Stimulated activated CD4-positive, alpha-beta T cell treated with anti-CD3 and anti-CD28 coated beads, Interleukin-15, amount 100 ng/mL, for 48 hours (primary cell): ENCODE results near the gene PRSS8.
"Not testable (repeated sequence)": the region's sequence is repeated elsewhere in the genome, so short reads cannot be mapped to it uniquely, and the experiment has no call there.

Experiments
- DNase-seq, 2 donors: peaks; one replicate each; pipeline ENCODE4 v3.0.0-alpha.2; 2020; ENCODE audit warnings: low read depth in 2 of 2

Gene PRSS8

DNA sequence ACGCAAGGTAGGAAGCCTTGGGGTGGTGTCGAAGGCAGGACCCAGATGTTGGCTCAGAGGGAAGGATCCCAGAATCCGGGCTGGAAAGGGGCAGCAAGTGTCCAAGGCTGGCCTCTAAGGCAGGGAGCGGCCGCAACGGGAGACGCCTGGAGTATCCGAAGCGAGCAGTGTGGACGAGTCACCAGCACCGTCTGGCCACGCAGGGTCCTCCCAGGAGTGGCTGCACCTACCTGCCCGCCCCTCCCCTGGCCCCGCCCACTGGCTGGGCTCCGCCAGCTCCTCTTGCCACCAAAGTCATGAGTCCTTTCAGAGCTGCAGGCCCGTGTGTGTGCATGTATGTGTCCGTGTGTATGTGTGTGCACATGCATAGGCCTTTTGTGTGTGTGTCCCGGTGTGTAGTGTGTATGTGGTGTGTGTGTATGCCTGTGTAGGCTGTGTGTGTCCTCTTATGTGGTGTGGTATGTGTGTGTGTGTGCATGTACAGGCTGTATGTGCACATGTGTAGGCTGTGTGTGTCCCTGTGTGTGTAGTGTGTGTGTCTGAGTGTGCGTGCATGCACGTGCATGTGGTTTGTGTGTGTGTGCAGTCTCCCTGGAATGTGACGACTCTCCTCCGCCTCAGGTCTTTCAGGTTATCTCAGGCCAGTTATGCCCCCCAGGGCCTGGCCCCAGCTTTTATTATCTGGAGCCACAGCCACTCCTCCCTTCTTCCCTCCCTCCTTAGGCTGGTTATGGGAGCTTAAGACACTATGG, at the start of gene PRSS8:
Gene PRSS8, minus strand, starts transcription at position 193 of the 752 bp plus-strand sequence. CDS start 229 bp downstream, outside the sequence.
- DNase-seq, result no peak

DNA sequence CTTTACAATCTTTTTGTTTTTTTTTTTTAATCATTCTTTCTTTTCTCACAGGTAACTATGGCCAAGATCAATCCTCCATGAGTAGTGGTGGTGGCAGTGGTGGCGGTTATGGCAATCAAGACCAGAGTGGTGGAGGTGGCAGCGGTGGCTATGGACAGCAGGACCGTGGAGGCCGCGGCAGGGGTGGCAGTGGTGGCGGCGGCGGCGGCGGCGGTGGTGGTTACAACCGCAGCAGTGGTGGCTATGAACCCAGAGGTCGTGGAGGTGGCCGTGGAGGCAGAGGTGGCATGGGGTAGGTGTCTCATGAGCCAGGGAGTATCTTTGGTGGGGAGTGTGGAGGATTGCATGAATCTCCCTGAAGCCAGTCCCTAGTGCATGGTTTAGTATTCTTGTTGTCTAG, 49.4 kb upstream of the PRSS8 start:
- DNase-seq, result no peak

DNA sequence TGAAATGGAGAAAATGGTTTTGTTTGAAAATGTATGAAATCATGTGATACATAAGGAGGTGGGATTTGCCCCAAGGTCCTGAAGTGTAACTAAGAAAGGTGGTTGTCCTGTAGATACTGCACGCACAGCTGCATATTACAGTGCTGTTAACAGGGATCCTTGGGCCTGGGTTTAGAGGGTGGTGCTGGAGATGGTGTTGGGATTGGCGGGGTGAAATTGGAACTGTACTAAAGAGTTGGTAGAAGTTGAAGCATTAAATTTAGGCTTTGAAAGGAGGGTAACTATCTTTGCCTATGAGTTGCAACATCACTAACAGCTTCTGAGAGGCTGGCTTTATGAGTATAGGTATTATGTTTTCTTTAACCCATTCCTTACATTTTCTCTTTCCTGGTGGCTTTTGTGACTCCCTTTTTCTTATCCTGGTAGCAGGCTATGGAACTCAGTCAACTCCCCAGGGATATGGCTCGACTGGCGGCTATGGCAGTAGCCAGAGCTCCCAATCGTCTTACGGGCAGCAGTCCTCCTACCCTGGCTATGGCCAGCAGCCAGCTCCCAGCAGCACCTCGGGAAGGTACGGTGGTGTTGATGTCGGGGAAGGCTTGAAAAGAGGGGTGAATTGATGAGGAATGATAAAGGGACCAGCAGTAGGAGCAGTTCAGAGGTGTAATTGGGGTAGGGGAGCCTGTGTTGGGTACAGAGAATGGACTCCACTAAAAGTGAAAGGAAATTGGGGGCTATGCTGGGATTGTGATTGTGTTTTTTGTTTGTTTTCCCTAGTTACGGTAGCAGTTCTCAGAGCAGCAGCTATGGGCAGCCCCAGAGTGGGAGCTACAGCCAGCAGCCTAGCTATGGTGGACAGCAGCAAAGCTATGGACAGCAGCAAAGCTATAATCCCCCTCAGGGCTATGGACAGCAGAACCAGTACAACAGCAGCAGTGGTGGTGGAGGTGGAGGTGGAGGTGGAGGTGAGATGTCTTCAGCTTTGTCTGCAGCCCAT, 48.2 kb upstream of the PRSS8 start:
- no peak for DNase-seq

DNA sequence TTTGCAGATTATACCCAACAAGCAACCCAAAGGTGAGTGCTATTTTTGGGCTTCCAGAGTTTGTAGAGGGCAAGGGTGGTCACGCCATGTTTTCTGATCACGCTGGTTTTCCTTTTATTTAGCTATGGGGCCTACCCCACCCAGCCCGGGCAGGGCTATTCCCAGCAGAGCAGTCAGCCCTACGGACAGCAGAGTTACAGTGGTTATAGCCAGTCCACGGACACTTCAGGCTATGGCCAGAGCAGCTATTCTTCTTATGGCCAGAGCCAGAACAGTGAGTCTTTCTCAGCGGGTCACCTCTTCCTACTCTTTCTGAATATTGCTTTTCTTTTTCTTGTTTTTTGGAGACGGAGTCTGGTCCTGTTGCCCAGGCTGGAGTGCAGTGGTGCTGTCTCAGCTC, 46.9 kb upstream of the PRSS8 start:
- no peak for DNase-seq

DNA sequence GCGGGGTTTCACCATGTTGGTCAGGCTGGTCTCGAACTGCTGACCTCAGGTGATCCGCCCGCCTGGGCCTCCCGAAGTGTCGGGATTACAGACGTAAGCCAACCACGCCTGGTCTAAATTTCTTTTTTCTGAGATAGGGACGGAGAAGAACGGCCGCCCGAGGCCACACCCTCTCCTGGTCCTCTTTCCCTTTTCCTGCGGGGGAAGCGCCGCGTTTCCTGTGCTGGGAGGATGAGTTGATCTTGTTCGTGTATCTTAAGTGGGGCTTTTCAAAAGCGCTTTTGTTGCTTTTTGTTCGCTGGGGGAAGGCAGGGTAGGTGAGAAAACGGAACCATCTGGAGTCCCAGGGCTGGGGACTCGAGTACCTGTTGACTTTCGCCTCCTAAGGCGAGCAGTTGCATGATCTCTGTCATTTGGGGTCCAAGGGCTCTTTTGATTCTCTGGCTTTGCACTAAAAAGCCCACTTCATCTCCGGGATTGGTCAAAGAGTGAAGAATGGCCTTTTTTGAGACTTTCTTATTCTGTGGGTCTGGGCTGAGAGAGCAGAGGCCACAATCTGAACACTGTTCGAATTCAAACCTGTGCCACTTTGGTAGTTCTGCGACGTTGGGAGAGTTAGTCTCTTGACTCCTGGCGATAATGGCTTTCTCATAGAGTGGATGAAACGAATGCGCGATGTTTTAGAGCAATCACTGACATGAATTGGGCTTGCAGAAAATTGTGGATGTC, 45.7 kb upstream of the PRSS8 start:
- no peak for DNase-seq

DNA sequence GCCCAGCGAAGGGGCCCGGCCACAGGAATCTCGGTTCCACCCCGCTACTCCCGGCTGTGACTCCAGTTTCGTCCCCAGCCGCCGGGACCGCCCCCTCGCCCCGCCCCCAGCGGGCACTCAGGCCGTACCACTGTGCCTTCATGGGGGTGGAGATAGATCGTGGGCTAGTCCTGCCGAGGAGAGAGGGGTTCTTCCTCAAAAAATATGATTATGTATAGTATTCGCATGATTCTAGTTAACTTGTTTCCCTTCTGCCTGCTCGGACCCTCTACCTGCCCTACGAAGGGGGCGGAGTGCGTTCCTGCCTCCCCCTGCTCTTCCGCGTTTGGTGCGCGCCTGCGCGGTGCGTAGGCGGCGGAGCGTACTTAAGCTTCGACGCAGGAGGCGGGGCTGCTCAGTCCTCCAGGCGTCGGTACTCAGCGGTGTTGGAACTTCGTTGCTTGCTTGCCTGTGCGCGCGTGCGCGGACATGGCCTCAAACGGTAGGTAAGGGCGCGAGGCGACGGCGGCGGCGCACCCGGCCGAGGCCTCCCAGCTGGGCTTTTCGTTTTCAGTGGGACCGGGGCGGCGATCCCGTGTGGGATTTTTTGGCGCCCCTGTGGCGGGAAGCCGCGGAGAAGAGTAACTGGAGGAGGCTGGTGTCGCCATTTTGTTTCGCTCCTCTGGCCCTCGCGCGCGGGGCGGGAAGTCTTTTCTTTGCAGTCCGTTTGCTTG, 44.4 kb upstream of the PRSS8 start, which contains the start of gene FUS:
Gene FUS, plus strand, starts transcription at position 393 of the 713 bp plus-strand sequence. Its CDS starts 76 bp downstream, at position 469.
- peak; percentile 88 for DNase-seq

DNA sequence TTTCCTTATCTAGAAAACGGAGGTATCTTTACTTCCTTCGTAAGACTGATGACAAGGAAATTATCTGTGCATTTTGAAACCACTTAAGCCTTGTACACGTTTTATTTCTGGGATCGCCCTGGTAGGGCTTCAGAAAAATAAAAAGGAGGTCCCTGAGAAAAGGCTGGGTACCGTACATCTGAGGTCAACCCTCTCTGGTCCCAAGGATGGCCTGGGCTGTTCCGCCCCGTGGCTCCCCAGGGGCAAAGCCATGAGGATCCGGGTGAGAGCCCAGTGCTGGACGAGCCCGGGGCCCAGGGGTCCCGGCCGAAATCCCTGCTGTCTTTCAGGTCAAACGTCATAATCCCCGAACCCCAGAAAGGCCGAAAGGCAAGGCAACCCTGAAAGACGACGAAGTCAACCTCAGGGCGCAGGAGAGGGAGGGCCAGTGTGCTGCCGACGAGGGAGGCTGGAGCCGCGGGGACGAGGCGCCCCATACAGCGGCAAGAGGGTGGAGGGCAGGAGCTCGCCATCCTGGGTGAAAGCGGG, 43.8 kb upstream of the PRSS8 start:
- no peak for DNase-seq

DNA sequence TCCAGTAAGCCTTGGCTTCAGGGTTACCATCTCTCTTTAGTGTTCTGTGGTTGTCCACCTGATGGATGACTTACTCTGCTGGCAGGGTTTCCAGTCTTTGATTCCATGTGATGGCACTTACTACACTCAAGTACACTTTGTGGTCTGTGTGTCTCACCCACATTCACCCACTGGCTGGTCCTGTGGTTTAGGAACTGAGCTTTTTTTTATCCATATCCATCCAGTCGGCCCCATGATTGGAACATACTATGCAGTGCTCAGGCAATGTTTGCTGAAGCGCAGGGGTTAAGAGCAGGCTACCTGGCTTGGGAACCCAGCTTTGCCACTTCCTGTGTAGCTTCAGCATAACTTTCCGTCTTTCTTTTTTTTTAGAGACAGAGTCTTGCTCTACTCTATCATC, 41.6 kb upstream of the PRSS8 start:
- peak in 1 of 2 donors; percentile 41 for DNase-seq

DNA sequence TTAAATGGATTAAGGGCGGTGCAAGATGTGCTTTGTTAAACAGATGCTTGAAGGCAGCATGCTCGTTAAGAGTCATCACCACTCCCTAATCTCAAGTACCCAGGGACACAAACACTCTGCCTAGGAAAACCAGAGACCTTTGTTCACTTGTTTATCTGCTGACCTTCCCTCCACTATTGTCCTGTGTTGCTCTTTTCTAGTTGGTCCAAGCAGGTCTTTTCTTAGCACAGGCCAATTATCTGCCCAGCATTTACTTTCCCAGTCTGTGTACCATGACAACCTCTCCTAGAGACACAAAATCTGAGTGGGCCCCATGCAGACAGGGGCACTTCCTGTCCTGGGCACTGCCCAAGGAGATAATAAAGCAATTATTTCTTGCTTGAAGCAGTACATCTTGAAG, 34.5 kb upstream of the PRSS8 start:
- DNase-seq, result not testable (repeated sequence)

DNA sequence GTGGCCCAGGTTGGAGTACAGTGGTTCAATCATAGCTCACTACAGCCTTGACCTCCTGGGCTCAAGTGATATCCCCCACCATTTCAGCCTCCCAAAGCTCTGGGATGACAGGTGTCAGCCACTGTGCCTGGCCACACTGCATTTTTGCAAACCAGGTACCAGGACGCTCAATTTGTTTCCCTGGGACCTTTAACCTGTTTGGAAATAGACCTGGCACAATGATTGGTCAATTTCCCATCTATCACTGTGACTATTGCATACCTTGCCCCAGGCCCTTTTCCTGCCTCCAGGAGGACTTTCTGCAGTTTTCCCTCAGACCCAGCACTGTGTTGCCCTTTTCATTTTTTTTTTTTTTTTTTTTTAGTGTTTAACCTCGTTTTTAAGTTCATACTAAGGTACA, 33.3 kb upstream of the PRSS8 start:
- no peak for DNase-seq

DNA sequence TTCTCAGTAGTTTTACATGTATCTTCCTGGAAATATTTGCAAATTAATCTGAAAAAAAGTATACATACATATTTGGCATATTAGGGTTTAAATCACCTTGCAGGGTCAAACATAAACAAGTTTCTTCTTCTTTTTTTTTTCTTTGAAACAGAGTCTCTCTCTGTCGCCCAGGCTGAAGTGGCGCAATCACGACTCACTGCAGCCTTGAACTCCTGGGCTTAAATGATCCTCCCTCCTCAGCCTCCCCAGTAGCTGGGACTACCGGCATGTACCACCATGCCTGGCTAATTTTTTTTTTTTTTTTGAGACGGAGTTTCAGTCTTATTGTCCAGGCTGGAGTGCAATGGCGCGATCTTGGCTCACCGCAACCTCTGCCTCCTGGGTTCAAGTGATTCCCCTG, 31.8 kb upstream of the PRSS8 start:
- no peak for DNase-seq

DNA sequence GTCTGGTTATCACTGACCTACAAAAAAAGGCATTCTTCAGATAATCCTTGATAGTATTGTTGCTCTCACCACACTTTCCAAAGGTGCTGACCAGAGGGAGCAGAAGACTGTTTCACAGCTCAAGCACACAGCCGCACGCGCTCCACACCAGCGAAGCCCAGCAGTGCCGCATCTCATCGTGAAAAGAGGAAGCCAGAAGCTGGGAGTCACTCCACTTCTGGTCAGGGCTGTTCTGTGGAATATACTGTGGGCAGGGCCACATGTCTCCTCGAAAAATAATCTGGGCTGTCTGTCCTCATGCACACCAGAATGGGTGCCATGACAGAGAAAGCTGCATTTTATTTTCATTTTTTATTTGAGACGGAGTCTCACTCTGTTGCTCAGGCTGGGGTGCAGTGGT, 21.6 kb upstream of the PRSS8 start:
- DNase-seq, result no peak

DNA sequence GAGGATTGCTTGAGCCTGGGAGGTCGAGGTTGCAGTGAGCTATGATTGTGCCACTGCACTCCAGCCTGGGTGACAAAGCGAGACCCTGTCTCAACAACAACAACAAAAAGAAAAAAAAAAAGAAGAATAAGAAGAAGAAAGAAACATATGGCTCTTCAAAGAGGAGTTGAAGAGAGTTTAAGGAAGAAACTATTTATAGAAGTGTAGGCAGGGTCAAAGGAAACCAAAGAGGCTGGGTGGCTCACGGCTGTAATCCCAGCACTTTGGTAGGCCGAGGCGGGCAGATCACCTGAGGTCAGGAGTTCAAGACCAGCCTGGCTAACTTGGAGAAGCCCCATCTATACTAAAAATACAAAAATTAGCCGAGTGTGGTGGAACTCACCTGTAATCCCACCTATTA, 15.4 kb upstream of the PRSS8 start:
- DNase-seq, result not testable (repeated sequence)

DNA sequence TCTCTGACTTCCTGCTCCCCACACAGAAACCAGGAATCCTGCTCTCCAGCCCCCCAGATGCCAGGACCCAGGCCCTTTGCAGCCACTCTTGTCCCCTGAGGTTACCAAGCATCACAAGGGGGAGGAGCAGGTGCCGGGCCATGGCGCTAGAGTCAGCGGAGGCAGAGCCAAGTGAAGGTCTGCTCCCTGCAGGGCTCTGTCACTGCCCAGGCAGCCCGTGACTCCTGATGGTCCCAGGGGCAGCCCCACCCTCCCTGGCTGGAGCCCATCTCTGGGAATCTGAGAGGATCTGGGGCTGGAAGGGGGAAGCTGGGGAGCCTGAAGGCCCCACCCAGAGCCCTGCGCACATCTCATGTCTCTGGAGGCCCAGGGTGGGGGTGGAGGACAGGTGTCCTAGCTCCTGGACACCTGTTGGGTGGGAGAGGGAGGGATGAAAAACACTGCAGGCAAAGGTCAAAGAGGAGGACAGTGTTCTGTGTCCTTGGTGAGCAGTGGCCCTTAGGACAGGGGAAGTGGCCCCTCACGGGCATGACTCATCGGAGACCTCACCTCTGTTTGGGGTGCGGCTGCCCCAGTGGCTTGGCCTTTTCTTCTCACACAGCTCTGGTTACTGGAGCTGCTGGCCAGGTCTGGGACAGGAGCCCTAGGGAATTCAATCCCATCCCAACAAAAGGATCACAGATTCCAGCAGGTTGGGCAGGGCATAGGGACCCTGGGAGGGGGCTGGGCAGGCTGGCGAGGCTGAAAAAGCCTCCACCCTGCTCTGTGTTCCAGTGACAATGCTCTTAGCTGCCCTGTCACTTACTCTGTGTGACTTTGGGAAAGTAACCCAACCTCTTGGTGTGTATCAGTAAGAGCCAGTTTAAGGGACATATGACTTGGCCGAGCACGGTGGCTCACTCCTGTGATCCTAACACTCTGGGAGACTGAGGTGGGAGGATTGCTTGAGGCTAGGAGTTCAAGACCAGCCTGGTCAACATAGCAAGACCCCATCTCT, 14.7 kb upstream of the PRSS8 start, which contains the start of gene PRSS36:
Gene PRSS36, minus strand, starts transcription at position 173 of the 997 bp plus-strand sequence. Its CDS starts 31 bp downstream, at position 142.
- DNase-seq, result no peak

DNA sequence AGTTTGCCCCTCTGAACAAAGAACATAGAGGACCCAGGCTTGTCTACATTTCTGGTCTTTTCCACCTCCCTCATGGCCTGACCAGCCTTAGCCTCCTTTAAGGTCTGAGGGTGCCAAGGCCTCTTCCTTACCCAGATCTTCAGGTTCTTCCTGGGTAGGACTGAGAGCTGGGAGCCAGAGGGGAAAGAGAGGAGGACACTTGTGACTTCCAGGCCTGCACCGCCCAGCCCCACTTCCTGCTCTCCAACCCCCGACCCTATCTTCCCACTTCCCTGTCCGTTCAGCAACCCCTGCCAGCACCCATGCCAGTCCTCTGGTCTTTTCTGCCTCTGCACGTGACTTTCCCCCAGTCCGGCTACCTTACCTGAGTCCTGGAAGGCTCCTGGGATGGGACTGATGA, 13.8 kb upstream of the PRSS8 start:
- DNase-seq, result no peak

DNA sequence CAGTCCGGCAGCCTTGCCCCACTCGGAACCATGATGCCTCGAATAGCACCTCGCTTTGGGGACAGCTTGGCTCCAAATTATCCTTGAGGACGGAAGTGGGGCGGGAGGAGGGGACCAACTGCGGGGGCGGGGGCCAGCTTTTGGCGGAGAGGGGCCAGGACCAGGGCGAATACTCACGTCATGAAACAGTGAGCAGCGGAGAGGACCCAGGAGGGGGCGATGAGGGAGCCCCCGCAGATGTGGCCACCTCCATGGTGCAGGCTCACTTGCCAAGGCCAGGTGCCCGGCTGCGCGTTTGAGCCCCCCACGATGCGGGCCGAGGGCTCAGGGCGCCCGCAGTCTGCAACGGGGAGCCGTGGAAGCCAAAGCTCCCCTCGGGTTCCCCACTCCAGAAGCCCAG, 13.4 kb upstream of the PRSS8 start:
- no peak for DNase-seq

DNA sequence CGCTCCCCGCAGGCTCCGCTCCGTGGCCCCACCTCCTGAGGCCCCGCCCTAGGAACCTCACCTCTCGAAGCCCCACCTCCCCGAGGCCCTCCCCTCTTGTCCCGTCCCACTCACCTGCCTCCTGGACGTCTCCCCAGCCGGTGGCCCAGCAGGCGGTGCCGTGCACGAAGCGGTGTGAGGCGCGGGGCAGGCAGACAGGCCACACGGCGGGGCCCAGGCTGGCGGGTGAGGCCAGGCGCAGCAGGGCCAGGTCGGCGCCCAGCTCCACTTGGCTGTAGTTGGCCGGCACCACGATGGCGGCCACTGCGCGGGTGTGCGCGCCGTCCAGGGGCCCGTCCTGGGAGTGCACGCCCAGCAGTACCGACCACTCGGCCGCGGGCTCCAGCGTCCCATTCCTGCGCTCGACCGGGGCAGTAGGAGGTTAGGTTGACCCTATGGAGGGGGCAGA, 12.8 kb upstream of the PRSS8 start:
- no peak for DNase-seq

DNA sequence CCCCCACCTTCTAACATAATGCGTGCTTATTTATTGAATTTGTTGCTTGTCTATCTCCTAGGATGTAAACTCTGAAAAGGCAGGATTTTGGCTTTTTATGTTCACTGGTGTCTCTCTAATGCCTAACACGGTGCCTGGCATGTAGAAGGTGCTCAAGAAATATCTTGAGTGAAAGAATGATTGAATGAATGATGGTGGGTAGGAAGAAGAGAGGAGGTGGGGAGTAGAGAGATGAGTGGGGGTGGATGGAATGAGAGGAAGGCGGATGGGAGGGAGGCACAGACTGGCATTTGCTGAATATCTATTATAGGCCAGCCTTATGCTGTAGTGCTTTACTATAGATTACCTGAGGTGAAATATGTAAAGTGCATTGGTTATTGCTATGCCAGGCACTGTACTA, 12.0 kb upstream of the PRSS8 start:
- no peak for DNase-seq

DNA sequence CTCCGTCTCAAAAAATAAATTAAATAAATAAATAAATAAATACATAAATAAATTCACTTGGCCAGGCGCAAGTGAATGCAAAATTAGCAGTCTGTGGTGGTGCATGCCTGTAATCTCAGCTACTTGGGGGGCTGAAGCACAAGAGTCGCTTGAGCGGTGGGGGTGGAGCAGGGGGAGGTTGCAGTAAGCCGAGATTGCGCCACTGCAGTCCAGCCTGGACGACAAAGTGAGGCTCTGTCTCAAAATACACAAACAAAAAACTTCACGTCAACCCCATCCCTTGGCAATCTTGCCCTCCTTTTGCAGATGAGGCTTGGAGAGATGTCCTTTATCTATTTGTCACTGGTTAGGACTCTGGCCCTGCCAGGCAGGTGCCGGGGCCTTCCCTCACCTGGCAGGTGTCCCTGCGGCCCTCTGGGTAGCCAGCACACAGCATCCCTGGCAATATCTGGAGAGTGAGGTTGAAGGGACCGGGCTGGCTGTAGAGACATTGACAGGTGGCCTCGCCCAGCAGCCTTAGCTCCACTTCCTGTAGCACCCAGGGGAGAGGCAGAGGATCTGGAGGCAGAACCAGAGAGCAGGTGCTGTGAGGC, 10.0 kb upstream of the PRSS8 start:
- no peak for DNase-seq
